GM19043 (cell line): Measurements from ENCODE around the gene PALLD.
"Not testable (repeated sequence)": the region's sequence is repeated elsewhere in the genome, so short reads cannot be mapped to it uniquely, and the experiment has no call there.

Experiments
- ATAC-seq: cut with Tn5 transposase; IDR thresholded peaks from one replicate; pipeline ENCODE4 v1.9.1; 2021; ENCODE audit warnings: low read depth; ENCODE audit not compliant: unreplicated experiment

PALLD gene

GRCh38 chr4:168691631-168692369 is 194.9 kb downstream of the PALLD start:
- no peak for ATAC-seq

- no peak for ATAC-seq
Observed at GRCh38 chr4:168693750-168694490, 197.1 kb downstream of the PALLD start.

- no peak for ATAC-seq
Observed at GRCh38 chr4:168694667-168695066, 197.8 kb downstream of the PALLD start.

- ATAC-seq = no peak
Observed at GRCh38 chr4:168695288-168695687, 198.4 kb downstream of the PALLD start.

- no peak for ATAC-seq
Observed at GRCh38 chr4:168696280-168696679, 199.4 kb downstream of the PALLD start.

- ATAC-seq = no peak
Observed at GRCh38 chr4:168696826-168697225, 200.0 kb downstream of the PALLD start.

GRCh38 chr4:168699224-168699878 is 202.5 kb downstream of the PALLD start:
- no peak for ATAC-seq

- no peak for ATAC-seq
Observed at GRCh38 chr4:168701061-168701460, 204.2 kb downstream of the PALLD start.

- ATAC-seq = not testable (repeated sequence)
Observed at GRCh38 chr4:168702581-168703087, 205.8 kb downstream of the PALLD start.

- ATAC-seq = no peak
Observed at GRCh38 chr4:168705121-168705520, 208.3 kb downstream of the PALLD start.

GRCh38 chr4:168707205-168707604 is 210.4 kb downstream of the PALLD start:
- no peak for ATAC-seq

GRCh38 chr4:168708108-168708507 is 211.3 kb downstream of the PALLD start:
- no peak for ATAC-seq

GRCh38 chr4:168710353-168710946 is 213.6 kb downstream of the PALLD start:
- no peak for ATAC-seq

GRCh38 chr4:168711197-168712140 is 214.6 kb downstream of the PALLD start:
- no peak for ATAC-seq

GRCh38 chr4:168712316-168712890 is 215.6 kb downstream of the PALLD start:
- no peak for ATAC-seq

- ATAC-seq = no peak
Observed at GRCh38 chr4:168713253-168713652, 216.4 kb downstream of the PALLD start.

GRCh38 chr4:168715896-168716295 is 219.0 kb downstream of the PALLD start:
- ATAC-seq = no peak

- ATAC-seq = no peak
Observed at GRCh38 chr4:168716406-168717129, 219.7 kb downstream of the PALLD start.

- ATAC-seq = no peak
Observed at GRCh38 chr4:168717847-168718246, 221.0 kb downstream of the PALLD start.
